MM.1S (cell line): ENCODE results near the gene DLGAP1.

Experiments
- DNase-seq: peaks from one replicate; pipeline ENCODE4 v3.0.0-alpha.2; 2015
- H2AFZ ChIP-seq: fragments of 300-600 bp; sonication (generic); 2 replicates; pipeline ENCODE4 v1.6.0; 2016; ENCODE audit warnings: antibody characterized with exemption, low read length
- H3F3A ChIP-seq: fragments of 300-600 bp; sonication (generic); 2 replicates; pipeline ENCODE4 v1.6.1; 2016; ENCODE audit warnings: mild to moderate bottlenecking, antibody characterized with exemption, low read length, moderate library complexity, mixed read lengths; ENCODE audit not compliant: insufficient read depth
- H3K27ac ChIP-seq: fragments of 300-600 bp; sonication (generic); 2 replicates; pipeline ENCODE4 v1.5.1; 2016; ENCODE audit warnings: mild to moderate bottlenecking, low read length
- H3K27me3 ChIP-seq: fragments of 300-600 bp; sonication (generic); replicated peaks from 2 replicates; pipeline ENCODE4 v1.6.0; 2016; ENCODE audit warnings: low read length; ENCODE audit not compliant: insufficient read depth
- H3K36me3 ChIP-seq: fragments of 300-600 bp; sonication (generic); replicated peaks from 2 replicates; pipeline ENCODE4 v1.6.1; 2016; ENCODE audit warnings: mild to moderate bottlenecking, low read length, mixed read lengths; ENCODE audit not compliant: insufficient read depth
- H3K4me1 ChIP-seq: fragments of 300-600 bp; sonication (generic); 2 replicates; pipeline ENCODE4 v1.6.1; 2016; ENCODE audit warnings: low read length, mixed read lengths
- H3K4me2 ChIP-seq: fragments of 300-600 bp; sonication (generic); 2 replicates; pipeline ENCODE4 v1.6.0; 2016; ENCODE audit warnings: low read depth, low read length
- H3K4me3 ChIP-seq: fragments of 300-600 bp; sonication (generic); 2 replicates; pipeline ENCODE4 v1.5.1; 2016; ENCODE audit warnings: low read length, mixed read lengths
- H3K79me2 ChIP-seq: fragments of 300-600 bp; sonication (generic); 2 replicates; pipeline ENCODE4 v1.6.1; 2016; ENCODE audit warnings: mixed run types, low read length, mixed read lengths
- H3K9ac ChIP-seq: fragments of 300-600 bp; sonication (generic); 2 replicates; pipeline ENCODE4 v1.6.1; 2016; ENCODE audit warnings: low read length, mixed read lengths
- H3K9me2 ChIP-seq: fragments of 300-600 bp; sonication (generic); replicated peaks from 2 replicates; pipeline ENCODE4 v1.6.1; 2016; ENCODE audit warnings: mild to moderate bottlenecking, low read length, mixed read lengths; ENCODE audit not compliant: insufficient read depth
- H3K9me3 ChIP-seq: fragments of 300-600 bp; sonication (generic); replicated peaks from 2 replicates; pipeline ENCODE4 v1.6.1; 2016; ENCODE audit warnings: mild to moderate bottlenecking, low read length, mixed read lengths; ENCODE audit not compliant: insufficient read depth
- H4K20me1 ChIP-seq: fragments of 300-600 bp; sonication (generic); 2 replicates; pipeline ENCODE4 v1.6.1; 2016; ENCODE audit warnings: mild to moderate bottlenecking, low read length, moderate library complexity, mixed read lengths; ENCODE audit not compliant: insufficient read depth
- EZH2 ChIP-seq: fragments of 300-600 bp; sonication (generic); optimal IDR thresholded peaks from 2 replicates; pipeline ENCODE3; 2017; ENCODE audit warnings: low read depth, mild to moderate bottlenecking, antibody characterized with exemption, low read length, mixed read lengths
- EZH2phosphoT487 ChIP-seq: fragments of 300-600 bp; sonication (generic); IDR thresholded peaks from 2 replicates; pipeline ENCODE4 v1.6.1; 2018; ENCODE audit warnings: antibody characterized with exemption, low read length
- TF ChIP-seq, protein P1 (sequence below): fragments of 300-600 bp; sonication (generic); IDR thresholded peaks from 2 replicates; pipeline ENCODE4 v1.5.1; 2016; ENCODE audit warnings: antibody characterized with exemption, low read length, mixed read lengths

DLGAP1 gene

DNA sequence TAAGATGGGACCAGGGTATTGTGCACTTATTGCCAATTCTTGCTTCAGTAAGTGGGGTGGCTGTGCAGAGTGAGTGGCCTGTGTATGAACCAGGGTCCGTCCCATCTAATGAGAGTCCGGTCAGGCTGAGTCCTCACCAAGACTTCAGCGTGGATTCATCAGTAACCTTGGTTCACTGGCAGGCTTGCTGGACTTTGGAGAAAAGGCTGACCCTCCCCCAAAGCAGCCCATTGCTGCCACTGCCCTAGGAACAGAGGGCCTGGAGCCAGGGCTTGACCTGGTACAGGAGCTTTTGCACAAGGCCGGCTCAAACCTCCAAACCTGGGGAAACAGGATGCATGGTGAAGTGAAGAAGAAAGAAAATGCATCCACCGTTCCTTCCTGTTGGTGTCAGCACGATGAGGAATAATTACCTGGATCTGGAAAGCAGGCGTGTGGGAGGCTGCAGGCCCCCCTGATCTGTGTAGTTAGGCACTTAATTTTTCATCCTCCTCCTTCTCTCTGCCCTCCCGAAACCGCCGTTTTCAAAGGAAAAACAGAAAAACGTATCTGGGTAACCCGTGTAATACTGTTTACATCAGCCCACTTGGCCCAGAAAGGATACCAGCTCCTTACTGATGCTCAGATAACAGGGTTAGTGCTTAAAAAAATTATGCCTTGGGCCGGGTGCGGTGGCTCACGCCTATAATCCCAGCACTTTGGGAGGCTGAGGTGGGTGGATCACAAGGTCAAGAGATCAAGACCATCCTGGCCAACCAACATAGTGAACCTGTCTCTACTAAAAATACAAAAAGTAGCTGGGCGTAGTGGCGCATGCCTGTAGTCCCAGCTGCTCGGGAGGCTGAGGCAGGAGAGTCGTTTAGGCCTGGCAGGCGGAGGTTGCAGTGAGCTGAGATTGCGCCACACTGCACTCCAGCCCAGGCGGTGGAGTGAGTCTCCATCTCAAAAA is 857.4 kb downstream of the DLGAP1 start:
- Histone ChIP-seq H3K27ac (no peak overlapping the region), H3K4me3 (no peak overlapping the region), H3K9me2 (no peaks in the 10 kb centered on the region), H3K9ac (no peak overlapping the region), H3K36me3 (no peaks in the 10 kb centered on the region), H4K20me1 (no peaks in the 10 kb centered on the region), H3K4me2 (no peak overlapping the region), H2AFZ (no peak overlapping the region), H3K4me1 (peaks cover 7% of the 10 kb centered on the region; the same call in 1 of the 2 replicates), H3K27me3 (peaks cover 74% of the 10 kb centered on the region), H3K79me2 (no peaks in the 10 kb centered on the region), H3K9me3 (no peaks in the 10 kb centered on the region), H3F3A (peaks cover 5% of the 10 kb centered on the region)
- DNase-seq, result no peak
- no peak for TF ChIP-seq EZH2
- TF ChIP-seq EZH2phosphoT487, result no peak
- TF ChIP-seq, protein P1, sequence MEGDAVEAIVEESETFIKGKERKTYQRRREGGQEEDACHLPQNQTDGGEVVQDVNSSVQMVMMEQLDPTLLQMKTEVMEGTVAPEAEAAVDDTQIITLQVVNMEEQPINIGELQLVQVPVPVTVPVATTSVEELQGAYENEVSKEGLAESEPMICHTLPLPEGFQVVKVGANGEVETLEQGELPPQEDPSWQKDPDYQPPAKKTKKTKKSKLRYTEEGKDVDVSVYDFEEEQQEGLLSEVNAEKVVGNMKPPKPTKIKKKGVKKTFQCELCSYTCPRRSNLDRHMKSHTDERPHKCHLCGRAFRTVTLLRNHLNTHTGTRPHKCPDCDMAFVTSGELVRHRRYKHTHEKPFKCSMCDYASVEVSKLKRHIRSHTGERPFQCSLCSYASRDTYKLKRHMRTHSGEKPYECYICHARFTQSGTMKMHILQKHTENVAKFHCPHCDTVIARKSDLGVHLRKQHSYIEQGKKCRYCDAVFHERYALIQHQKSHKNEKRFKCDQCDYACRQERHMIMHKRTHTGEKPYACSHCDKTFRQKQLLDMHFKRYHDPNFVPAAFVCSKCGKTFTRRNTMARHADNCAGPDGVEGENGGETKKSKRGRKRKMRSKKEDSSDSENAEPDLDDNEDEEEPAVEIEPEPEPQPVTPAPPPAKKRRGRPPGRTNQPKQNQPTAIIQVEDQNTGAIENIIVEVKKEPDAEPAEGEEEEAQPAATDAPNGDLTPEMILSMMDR, result no peak

DNA sequence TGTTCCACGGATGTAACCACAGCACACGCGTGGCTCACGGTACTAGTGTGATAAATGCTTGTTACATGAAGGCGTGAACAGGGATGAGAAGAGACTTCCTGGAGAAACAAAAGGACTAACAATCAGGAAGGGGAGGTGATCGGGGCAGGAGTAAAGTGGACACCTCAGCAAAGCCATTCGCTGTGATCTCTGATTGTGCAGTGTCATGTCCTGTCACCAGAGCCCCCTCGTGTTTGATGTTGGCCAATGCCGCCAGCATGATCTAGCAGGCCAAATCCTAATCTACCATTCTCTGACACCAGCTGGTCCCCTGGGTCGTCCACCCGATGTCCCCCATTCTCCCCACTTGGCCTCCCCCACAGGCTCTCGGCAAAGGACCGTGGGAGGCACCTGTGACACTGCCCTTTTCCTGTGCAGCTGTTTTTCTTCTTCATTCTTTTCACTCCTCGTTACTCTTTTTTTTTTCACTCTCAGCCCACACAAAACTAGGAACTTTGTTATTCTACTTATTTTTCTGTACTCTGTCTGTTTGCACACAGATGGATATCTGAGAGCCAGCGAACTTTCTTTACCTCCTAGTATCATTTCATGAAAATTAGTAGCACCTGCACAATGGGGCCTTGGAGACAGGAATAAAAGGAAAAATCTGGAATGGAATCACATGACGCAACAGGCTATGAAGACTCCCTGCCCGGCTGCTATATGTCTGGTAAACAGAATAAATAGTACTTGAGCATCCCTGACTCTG is 858.3 kb downstream of the DLGAP1 start:
- H4K20me1 ChIP-seq, result no peaks in the 10 kb centered on the region
- no peak overlapping the region for H3K4me3 ChIP-seq
- no peak for TF ChIP-seq EZH2
- H3K9ac ChIP-seq, result no peak overlapping the region
- no peak overlapping the region for H2AFZ ChIP-seq
- no peaks in the 10 kb centered on the region for H3K36me3 ChIP-seq
- no peak for DNase-seq
- peaks cover 5% of the 10 kb centered on the region for H3F3A ChIP-seq
- no peak overlapping the region for H3K27ac ChIP-seq
- peaks cover 74% of the 10 kb centered on the region for H3K27me3 ChIP-seq
- H3K4me2 ChIP-seq, result no peak overlapping the region
- H3K79me2 ChIP-seq, result no peaks in the 10 kb centered on the region
- no peaks in the 10 kb centered on the region for H3K9me3 ChIP-seq
- H3K4me1 ChIP-seq, result peaks cover 7% of the 10 kb centered on the region; the same call in 1 of the 2 replicates
- no peaks in the 10 kb centered on the region for H3K9me2 ChIP-seq

DNA sequence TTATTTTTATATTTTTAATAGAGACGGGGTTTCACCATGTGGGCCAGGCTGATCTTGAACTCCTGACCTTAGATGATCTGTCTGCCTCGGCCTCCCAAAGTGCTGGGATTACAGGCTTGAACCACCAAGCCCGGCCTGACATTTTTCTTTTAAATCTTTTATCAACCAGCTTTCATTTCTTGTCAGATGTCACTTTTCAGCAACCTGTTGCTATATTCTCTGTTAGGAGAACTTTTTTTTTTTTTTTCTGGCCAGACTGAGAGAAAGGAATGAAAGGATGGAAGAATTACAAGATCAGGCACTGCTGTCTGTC is 858.8 kb downstream of the DLGAP1 start:
- Histone ChIP-seq H3K79me2 (no peaks in the 10 kb centered on the region), H3K9me3 (no peaks in the 10 kb centered on the region), H3K9ac (no peak overlapping the region), H2AFZ (no peak overlapping the region), H3K4me3 (no peak overlapping the region), H3K9me2 (no peaks in the 10 kb centered on the region), H3K27me3 (peaks cover 74% of the 10 kb centered on the region), H3K4me2 (no peak overlapping the region), H3K4me1 (peaks cover 7% of the 10 kb centered on the region; the same call in 1 of the 2 replicates), H3F3A (peaks cover 5% of the 10 kb centered on the region), H3K27ac (no peak overlapping the region), H4K20me1 (no peaks in the 10 kb centered on the region), H3K36me3 (no peaks in the 10 kb centered on the region)
- DNase-seq, result no peak
- TF ChIP-seq, protein P1, result no peak
- no peak for TF ChIP-seq EZH2phosphoT487
- no peak for TF ChIP-seq EZH2
